WTC11 (cell line): ENCODE measurements around the gene NEK11. TPM values are rescaled to one million over a fixed set of nuclear protein-coding genes. Genes with fewer than 3 reads are reported as not detected.

Experiments
- ATAC-seq: fragments of 200-7000 bp; cut with Tn5 transposase; 2 replicates; pipeline ENCODE4 v1.10.0; 2021; ENCODE audit warnings: mild to moderate bottlenecking, moderate library complexity
- CTCF ChIA-PET: fragments of 300-600 bp; sonication (Branson Sonifier 250); formaldehyde crosslinking; loops from one replicate; lab custom pipeline; 2021; ENCODE audit warnings: antibody characterized with exemption; lab: Charles Lee
- POLR2A ChIA-PET: fragments of 350-600 bp; sonication (Branson Sonifier 250); formaldehyde crosslinking; loops from one replicate; lab custom pipeline; 2021; ENCODE audit warnings: antibody characterized with exemption; lab: Charles Lee
- DNase-seq: peaks from one replicate; pipeline ENCODE4 v3.0.0; 2021; ENCODE audit warnings: low spot score
- H3K27ac Mint-ChIP-seq: 2 replicates; pipeline ENCODE4 v1.8.0; 2021; ENCODE audit warnings: mixed read lengths
- H3K27me3 Mint-ChIP-seq: 2 replicates; pipeline ENCODE4 v1.8.0; 2021; ENCODE audit warnings: low read depth, mild to moderate bottlenecking, moderate library complexity, mixed read lengths
- H3K36me3 Mint-ChIP-seq: 2 replicates; pipeline ENCODE4 v1.8.0; 2021; ENCODE audit warnings: mixed read lengths
- H3K4me1 Mint-ChIP-seq: 2 replicates; pipeline ENCODE4 v1.8.0; 2022; ENCODE audit warnings: mixed read lengths
- H3K4me3 Mint-ChIP-seq: 2 replicates; pipeline ENCODE4 v1.8.0; 2021; ENCODE audit warnings: mild to moderate bottlenecking, moderate library complexity, mixed read lengths
- H3K9me3 Mint-ChIP-seq: 2 replicates; pipeline ENCODE4 v1.8.0; 2021; ENCODE audit warnings: mixed read lengths
- ATF6 ChIP-seq: sonication (generic); formaldehyde crosslinking; IDR thresholded peaks from 2 replicates; pipeline ENCODE4 v1.8.1; 2023; ENCODE audit warnings: mild to moderate bottlenecking, missing genetic modification reagents
- CBFB ChIP-seq: sonication (generic); formaldehyde crosslinking; IDR thresholded peaks from 2 replicates; pipeline ENCODE4 v1.8.1; 2022; ENCODE audit warnings: mild to moderate bottlenecking, low read depth, missing genetic modification reagents
- CREB1 ChIP-seq: sonication (generic); formaldehyde crosslinking; IDR thresholded peaks from 2 replicates; pipeline ENCODE4 v1.8.0; 2023; ENCODE audit warnings: mild to moderate bottlenecking, missing genetic modification reagents
- CREM ChIP-seq: sonication (generic); formaldehyde crosslinking; IDR thresholded peaks from 2 replicates; pipeline ENCODE4 v1.8.1; 2022; ENCODE audit warnings: mild to moderate bottlenecking, missing genetic modification reagents, moderate library complexity
- ESRRA ChIP-seq: sonication (generic); formaldehyde crosslinking; IDR thresholded peaks from 2 replicates; pipeline ENCODE4 v1.8.1; 2022; ENCODE audit warnings: mild to moderate bottlenecking, missing genetic modification reagents, borderline replicate concordance
- FOXK1 ChIP-seq: sonication (generic); formaldehyde crosslinking; IDR thresholded peaks from 2 replicates; pipeline ENCODE4 v1.8.0; 2022; ENCODE audit warnings: mild to moderate bottlenecking, moderate library complexity, missing genetic modification reagents
- GTF2I ChIP-seq: fragments of 250-450 bp; sonication (Bioruptor Pico); conservative IDR thresholded peaks from 2 replicates; pipeline ENCODE4 v1.4.0; 2021; ENCODE audit warnings: mild to moderate bottlenecking
- HMGA2 ChIP-seq: fragments of 250-450 bp; sonication (Bioruptor Pico); IDR thresholded peaks from 2 replicates; pipeline ENCODE4 v1.4.0; 2021; ENCODE audit warnings: mild to moderate bottlenecking, moderate library complexity
- JAZF1 ChIP-seq: fragments of 250-450 bp; sonication (Bioruptor Pico); IDR thresholded peaks from 2 replicates; pipeline ENCODE4 v1.9.0; 2021; ENCODE audit warnings: moderate library complexity, mild to moderate bottlenecking, inconsistent platforms
- KAT7 ChIP-seq: sonication (generic); formaldehyde crosslinking; IDR thresholded peaks from 2 replicates; pipeline ENCODE4 v1.8.1; 2023; ENCODE audit warnings: missing genetic modification reagents, mild to moderate bottlenecking, borderline replicate concordance
- MXD4 ChIP-seq: fragments of 250-450 bp; sonication (Bioruptor Pico); IDR thresholded peaks from 2 replicates; pipeline ENCODE4 v1.8.0; 2021; ENCODE audit warnings: mild to moderate bottlenecking, moderate library complexity, borderline replicate concordance
- NR1H2 ChIP-seq: sonication (generic); formaldehyde crosslinking; IDR thresholded peaks from 2 replicates; pipeline ENCODE4 v1.9.0; 2021; ENCODE audit warnings: mild to moderate bottlenecking, moderate library complexity, missing genetic modification reagents
- OVOL2 ChIP-seq: fragments of 250-450 bp; sonication (Bioruptor Pico); IDR thresholded peaks from 2 replicates; pipeline ENCODE4 v1.9.0; 2021; ENCODE audit warnings: mild to moderate bottlenecking, borderline replicate concordance
- STAT6 ChIP-seq: sonication (generic); formaldehyde crosslinking; conservative IDR thresholded peaks from 2 replicates; pipeline ENCODE4 v1.8.1; 2023; ENCODE audit warnings: mild to moderate bottlenecking, low read depth, missing genetic modification reagents, moderate library complexity
- TEAD4 ChIP-seq: sonication (generic); formaldehyde crosslinking; IDR thresholded peaks from 2 replicates; pipeline ENCODE4 v1.8.0; 2022; ENCODE audit warnings: mild to moderate bottlenecking, missing genetic modification reagents
- TP53 ChIP-seq: sonication (generic); formaldehyde crosslinking; IDR thresholded peaks from 2 replicates; pipeline ENCODE4 v1.8.1; 2023; ENCODE audit warnings: mild to moderate bottlenecking, missing genetic modification reagents
- USF1 ChIP-seq: sonication (generic); formaldehyde crosslinking; IDR thresholded peaks from 2 replicates; pipeline ENCODE4 v1.8.0; 2022; ENCODE audit warnings: mild to moderate bottlenecking, missing genetic modification reagents
- ZBTB43 ChIP-seq: sonication (generic); formaldehyde crosslinking; IDR thresholded peaks from 2 replicates; pipeline ENCODE4 v1.8.1; 2023; ENCODE audit warnings: mild to moderate bottlenecking, missing genetic modification reagents
- ZNF121 ChIP-seq: sonication (generic); formaldehyde crosslinking; IDR thresholded peaks from 2 replicates; pipeline ENCODE4 v1.8.0; 2023; ENCODE audit warnings: missing genetic modification reagents
- ZNF138 ChIP-seq: sonication (generic); formaldehyde crosslinking; conservative IDR thresholded peaks from 2 replicates; pipeline ENCODE4 v1.8.1; 2022; ENCODE audit warnings: mild to moderate bottlenecking, moderate library complexity, missing genetic modification reagents
- ZNF219 ChIP-seq: sonication (generic); formaldehyde crosslinking; IDR thresholded peaks from 2 replicates; pipeline ENCODE4 v1.8.0; 2023; ENCODE audit warnings: missing genetic modification reagents, mild to moderate bottlenecking, borderline replicate concordance
- ZNF232 ChIP-seq: sonication (generic); formaldehyde crosslinking; IDR thresholded peaks from 2 replicates; pipeline ENCODE4 v1.8.0; 2022; ENCODE audit warnings: mild to moderate bottlenecking, missing genetic modification reagents
- ZNF281 ChIP-seq: sonication (generic); formaldehyde crosslinking; IDR thresholded peaks from 2 replicates; pipeline ENCODE4 v1.8.0; 2023; ENCODE audit warnings: mild to moderate bottlenecking, missing genetic modification reagents
- ZNF317 ChIP-seq: sonication (generic); formaldehyde crosslinking; IDR thresholded peaks from 2 replicates; pipeline ENCODE4 v1.8.1; 2023; ENCODE audit warnings: low read depth, mild to moderate bottlenecking, moderate library complexity, missing genetic modification reagents, borderline replicate concordance
- ZNF671 ChIP-seq: fragments of 250-450 bp; sonication (Bioruptor Pico); IDR thresholded peaks from 2 replicates; pipeline ENCODE4 v1.8.0; 2021; ENCODE audit warnings: mild to moderate bottlenecking
- total RNA-seq: library from RNA; stranded (reverse); gene quantifications from 3 replicates; pipeline ENCODE4 v1.2.3, GENCODE V29; 2021

The NEK11 gene
- total RNA-seq, 1 experiment from 2014 or later, result 1.6 TPM

- Mint-ChIP-seq H3K4me3 (no peak overlapping the region), H3K4me1 (peaks cover 19% of the 10 kb centered on the region), H3K9me3 (no peaks in the 10 kb centered on the region), H3K27ac (no peak overlapping the region), H3K27me3 (no peaks in the 10 kb centered on the region), H3K36me3 (peaks cover 1% of the 10 kb centered on the region; the same call in 1 of the 2 replicates)
- ChIA-PET POLR2A (no interaction called here), CTCF (no interaction called here)
- DNase-seq (no peak), ATAC-seq (no peak)
- no peak for TF ChIP-seq ZNF671 (CRISPR knock-in tag)
- TF ChIP-seq JAZF1 (CRISPR knock-in tag), result no peak
- no peak for TF ChIP-seq ZNF219
- no peak for TF ChIP-seq CREM (CRISPR knock-in tag)
These were observed 298.2 kb downstream of the NEK11 start for GRCh38 chr3:131324923-131325322.

- ChIA-PET CTCF (no interaction called here), POLR2A (interaction anchor here (1.2 kb wide), 1 partner anchor 55 kb away, joined by 4 read pairs; the partner anchor contains the start of gene NUDT16)
- peaks cover 25% of the 10 kb centered on the region for H3K4me1 Mint-ChIP-seq
- H3K27ac Mint-ChIP-seq, result no peak overlapping the region
- peaks cover 5% of the 10 kb centered on the region for H3K9me3 Mint-ChIP-seq
- H3K4me3 Mint-ChIP-seq, result no peak overlapping the region
- TF ChIP-seq ATF6 (CRISPR knock-in tag) (no peak), HMGA2 (CRISPR knock-in tag) (no peak), NR1H2 (CRISPR knock-in tag) (no peak)
- no peak for DNase-seq
- H3K27me3 Mint-ChIP-seq, result no peaks in the 10 kb centered on the region
- ATAC-seq, result no peak
- H3K36me3 Mint-ChIP-seq, result peaks cover 8% of the 10 kb centered on the region
These were observed 299.6 kb downstream of the NEK11 start for GRCh38 chr3:131326307-131326706.

GRCh38 chr3:131328721-131329120 is 302.0 kb downstream of the NEK11 start:
- H3K27me3 Mint-ChIP-seq, result no peaks in the 10 kb centered on the region
- peaks cover 21% of the 10 kb centered on the region for H3K4me1 Mint-ChIP-seq
- ChIA-PET POLR2A (no interaction called here), CTCF (no interaction called here)
- TF ChIP-seq CBFB, result no peak
- TF ChIP-seq USF1 (CRISPR knock-in tag), result no peak
- no peak for TF ChIP-seq ZNF138 (CRISPR knock-in tag)
- no peak for TF ChIP-seq KAT7 (CRISPR knock-in tag)
- no peak for TF ChIP-seq TP53 (CRISPR knock-in tag)
- no peak for TF ChIP-seq ZNF317
- no peak for TF ChIP-seq ZBTB43 (CRISPR knock-in tag)
- TF ChIP-seq ZNF232 (CRISPR knock-in tag), result no peak
- TF ChIP-seq ZNF121, result no peak
- TF ChIP-seq TEAD4 (CRISPR knock-in tag), result no peak
- TF ChIP-seq MXD4 (CRISPR knock-in tag), result no peak
- no peak for TF ChIP-seq STAT6 (CRISPR knock-in tag)
- no peak for TF ChIP-seq CREB1
- no peak for TF ChIP-seq GTF2I (CRISPR knock-in tag)
- no peak for TF ChIP-seq ZNF281
- no peak for TF ChIP-seq FOXK1 (CRISPR knock-in tag)
- no peak for TF ChIP-seq HMGA2 (CRISPR knock-in tag)
- TF ChIP-seq OVOL2 (CRISPR knock-in tag), result no peak
- TF ChIP-seq ESRRA (CRISPR knock-in tag), result no peak
- ATAC-seq (no peak), DNase-seq (no peak)
- H3K4me3 Mint-ChIP-seq, result no peak overlapping the region
- H3K36me3 Mint-ChIP-seq, result peaks cover 14% of the 10 kb centered on the region
- no peak overlapping the region for H3K27ac Mint-ChIP-seq
- peaks cover 11% of the 10 kb centered on the region for H3K9me3 Mint-ChIP-seq
